ENCODE measurements around the gene ITGA6.

ITGA6 gene

DNA sequence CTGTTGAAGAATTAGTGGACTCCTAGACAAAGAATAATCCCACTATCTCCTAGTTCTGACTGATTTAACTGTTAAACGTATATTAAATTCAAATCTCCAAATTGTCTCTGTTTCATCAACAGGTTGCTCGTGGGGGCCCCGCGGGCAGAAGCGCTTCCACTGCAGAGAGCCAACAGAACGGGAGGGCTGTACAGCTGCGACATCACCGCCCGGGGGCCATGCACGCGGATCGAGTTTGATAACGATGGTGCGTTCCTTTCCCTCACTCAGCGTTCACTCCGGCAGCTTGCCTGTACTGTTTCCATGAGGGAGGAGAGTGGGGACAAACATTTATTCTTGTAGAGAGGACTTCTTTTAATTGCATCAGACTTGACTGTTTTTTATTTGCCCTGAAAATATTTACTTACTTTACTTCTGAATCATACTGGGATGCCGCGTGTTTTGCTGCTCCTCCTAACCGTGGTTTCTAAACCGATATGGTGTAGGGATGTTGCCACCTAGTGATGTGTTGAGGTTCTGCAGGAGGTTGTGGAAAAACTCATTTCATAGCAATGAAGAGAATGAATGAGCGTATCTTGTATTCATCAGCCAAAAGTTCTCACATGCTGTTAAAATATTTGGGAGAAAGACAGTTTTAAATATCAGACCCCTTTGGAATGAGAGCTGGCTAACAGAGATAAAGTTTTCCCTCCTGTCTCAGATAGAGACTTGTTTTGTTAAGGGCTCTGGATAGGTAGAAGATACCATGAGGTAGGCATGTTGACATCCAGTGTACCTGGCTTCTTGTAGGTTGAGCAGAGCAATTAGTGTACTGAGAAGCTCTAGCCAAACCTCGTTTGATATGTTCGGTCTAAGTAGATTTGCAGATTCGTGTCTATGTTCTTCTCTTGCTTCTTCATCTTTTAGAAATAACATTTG, 38.3 kb downstream of the ITGA6 start:
- peak; percentile 65 for DNase-seq (ENCODE audit: low read depth)

DNA sequence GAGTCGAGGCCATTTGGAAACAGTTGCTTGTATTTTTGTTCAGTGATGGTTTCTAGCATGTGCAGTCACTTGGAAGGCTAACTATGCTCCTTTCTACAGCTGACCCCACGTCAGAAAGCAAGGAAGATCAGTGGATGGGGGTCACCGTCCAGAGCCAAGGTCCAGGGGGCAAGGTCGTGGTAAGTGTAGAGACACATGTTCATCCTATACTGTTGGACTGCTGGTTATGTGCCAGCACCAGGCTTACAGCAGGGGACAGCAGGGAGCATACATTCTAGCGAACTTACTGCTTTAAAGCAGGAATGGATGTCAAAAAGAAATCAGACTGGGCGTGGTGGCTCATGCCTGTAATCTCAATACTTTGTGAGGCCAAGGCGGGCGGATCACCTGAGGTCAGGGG, 40.0 kb downstream of the ITGA6 start:
- no peak for DNase-seq (ENCODE audit: low read depth)

DNA sequence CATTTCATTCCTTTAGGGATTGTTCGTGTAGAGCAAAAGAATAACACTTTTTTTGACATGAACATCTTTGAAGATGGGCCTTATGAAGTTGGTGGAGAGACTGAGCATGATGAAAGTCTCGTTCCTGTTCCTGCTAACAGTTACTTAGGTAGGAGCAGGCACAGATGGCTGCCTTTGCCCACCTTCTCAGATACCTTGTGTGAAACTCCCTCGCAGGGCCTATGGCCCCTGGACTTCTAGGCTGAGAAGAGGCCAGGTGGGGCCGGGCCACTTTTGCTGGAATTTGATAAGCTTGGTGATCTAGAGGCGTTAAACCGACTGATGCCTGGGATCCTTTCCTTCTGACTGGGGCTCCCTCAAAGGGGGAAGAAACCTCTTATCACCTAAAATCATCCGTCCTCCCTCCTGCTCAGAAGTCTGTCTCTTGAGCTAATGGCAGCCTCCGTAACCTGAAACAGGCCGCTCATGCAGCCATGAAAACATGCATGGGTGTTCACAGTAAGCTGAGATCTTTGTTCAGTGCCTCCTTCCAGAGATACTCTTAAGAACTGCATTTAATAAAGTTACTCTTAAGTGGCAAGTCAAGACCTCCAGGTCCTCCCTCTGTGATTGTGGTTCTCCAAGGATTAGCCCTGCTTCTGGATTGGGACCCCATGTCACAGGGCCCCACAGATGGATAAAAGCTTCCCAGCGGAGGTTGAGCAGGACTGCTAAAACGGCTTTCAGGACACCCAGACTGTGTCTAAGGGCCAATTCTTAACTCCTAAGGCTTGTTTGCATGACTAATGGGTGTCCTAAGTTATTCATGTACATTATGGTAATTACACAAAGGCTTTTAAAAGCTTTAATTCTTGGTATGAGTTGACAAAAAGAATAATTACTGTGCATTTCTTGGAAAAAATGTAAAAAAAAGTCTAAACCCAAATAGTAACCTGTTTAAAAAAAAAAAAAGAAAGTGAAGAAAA, 43.9 kb downstream of the ITGA6 start:
- no peak for DNase-seq (ENCODE audit: low read depth)

DNA sequence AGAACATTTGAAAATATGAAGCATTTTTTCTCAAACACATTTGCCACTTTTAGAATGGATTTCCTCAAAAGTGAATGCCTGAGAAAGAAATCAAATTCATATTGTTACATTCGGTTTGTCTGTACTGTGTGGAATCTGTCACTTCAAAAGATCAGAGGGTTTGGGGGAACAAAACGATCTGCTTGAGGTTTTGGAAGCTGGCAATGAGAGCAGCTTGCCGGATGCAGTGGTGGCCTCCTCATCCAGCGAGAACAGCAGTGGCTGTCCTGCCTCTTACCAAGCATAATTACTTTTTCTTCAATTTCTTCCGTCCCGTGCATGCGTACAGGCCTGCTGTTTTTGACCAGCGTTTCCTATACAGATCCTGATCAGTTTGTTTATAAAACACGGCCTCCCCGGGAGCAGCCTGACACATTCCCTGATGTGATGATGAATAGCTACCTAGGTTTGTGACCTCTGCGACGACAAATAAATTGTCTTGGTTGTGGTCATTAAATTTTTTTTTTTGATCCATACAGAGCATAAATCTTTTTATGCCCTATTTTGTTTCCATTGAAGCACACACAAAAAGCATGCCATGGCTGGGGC, 45.2 kb downstream of the ITGA6 start:
- DNase-seq (ENCODE audit: low read depth): no peak

DNA sequence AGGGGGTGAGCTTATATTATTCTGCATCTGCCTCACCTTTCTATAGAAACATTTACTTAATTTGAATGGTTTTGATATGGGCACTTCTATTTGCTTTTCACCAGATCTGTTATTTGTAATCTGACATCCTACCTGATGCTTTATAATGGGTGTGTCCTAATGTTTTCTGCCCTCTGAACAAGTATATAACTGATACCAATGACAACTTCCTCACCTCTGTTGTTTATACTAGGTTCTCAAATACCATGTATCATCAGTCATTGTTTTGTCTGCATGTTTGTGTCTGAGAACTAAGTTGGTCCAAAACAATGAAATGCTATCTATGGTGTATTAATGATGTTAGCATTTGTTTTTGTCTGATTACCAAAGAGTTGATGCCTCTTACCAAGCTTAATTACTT, 45.8 kb downstream of the ITGA6 start:
- DNase-seq (ENCODE audit: low read depth): no peak

DNA sequence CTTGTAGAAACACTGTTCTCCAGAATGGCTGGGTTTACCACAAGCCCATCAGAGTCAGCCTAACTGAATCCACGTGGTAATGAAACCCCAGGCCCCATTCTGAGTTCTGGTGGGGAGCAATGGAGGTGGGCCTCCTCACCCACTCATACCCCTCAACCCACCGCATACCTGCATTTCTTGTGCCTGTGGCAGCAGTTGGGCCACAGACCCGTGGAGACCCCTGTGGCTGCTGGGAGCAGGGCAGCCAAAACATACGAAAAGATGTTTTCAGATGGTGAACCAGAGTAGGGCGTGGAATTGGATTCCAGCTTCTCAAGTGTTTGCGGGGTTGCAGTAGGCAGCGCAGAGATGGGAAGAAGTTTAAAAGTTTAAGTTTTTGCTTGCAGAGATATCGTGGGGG, 51.0 kb downstream of the ITGA6 start:
- no peak for DNase-seq (ENCODE audit: low read depth)

DNA sequence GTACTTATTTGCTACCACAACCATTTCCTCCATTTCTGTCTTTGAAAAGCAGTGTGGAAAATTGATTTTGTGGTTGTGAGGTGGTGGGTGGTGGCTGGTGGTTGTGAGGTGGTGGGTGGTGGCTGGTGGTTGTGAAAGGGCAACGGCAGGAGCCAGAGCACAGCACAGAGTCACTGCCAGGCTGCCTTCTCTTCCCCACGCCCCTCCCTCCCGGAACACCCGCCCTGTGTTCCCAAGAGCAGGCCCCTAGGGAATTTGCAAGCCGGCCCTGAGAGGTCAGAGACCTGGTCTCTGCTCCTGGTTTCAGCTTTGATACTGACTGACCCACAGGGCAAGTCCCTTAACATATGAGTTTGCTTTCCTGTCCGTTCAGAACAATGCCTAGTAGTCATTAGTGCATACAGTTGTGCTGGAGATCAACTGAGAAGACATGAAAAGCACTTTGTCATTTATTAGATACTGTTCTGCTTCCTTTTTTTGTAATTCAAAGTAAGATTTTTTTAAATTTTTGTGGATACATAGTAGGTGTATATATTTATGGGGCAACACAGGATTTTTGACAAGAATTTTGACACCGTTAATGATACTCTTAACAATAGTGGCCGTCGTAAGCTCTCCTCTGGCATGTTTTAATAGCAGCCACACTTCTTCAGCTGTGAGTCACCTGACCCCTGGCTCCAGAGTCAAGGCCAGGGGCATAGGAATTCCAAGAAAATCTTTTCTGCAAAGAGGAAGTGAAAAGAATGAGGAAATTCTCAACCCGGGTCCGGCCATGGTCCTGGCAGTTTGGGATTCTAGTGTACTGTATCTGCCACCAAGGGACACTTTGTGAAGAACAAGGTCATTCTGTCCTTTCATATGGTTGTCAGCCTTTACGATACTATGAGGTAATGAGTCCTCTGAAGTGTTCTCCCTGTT, 53.2 kb downstream of the ITGA6 start:
- no peak for DNase-seq (ENCODE audit: low read depth)

DNA sequence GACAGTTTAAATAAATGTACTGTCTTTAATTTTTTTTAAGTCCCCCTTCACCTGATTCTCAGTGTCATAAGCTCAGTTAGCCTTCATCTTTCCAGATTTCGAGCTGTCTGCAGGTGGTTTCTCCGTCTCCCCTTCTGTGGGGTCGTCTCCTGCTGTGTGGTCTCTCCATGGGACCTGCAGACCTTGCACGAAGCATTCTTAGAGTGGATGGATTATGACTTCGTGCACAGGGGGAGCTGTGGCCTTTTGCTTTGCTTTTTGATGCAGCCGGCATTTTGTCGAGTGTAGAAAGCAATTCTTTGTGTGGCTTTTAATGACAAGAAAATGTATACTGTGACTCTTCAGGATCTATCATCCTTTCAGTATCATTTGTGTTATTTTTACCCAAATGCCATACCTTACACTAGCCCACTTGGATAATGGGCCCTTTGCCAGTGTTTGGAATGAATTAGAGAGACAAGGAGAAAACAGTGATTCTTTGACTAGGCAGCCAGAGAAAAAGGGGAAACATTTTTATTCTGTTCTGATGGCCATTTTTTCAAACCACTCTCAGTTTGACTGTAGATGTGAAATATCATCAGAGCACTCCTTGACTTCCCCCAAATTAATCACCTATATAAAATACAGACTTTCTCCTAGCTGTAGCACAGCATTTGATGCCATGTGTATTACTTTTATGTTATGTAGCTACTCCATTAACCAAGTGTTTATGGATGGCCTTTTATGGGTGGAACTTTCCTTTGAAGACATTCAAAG, 54.3 kb downstream of the ITGA6 start:
- DNase-seq (ENCODE audit: low read depth): no peak

DNA sequence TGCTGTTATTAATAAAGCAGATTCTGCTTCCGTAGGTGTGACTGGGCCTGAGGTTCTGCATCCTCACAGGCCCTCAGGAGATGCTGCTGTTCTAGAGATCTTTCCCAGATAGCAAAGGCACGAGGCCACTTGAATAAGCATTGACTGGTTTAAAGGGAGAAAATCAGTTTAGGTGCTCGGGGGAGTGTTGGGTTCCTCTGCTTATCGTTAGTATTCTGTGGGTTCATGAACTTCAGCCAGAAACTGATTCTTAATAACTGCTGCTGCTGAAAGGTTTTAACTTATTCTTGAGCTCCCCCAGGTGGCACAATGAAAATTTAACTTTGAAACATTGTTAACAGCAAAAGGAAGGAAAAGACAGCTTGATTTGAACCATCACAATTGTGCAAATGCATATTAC, 56.9 kb downstream of the ITGA6 start:
- DNase-seq (ENCODE audit: low read depth): no peak

DNA sequence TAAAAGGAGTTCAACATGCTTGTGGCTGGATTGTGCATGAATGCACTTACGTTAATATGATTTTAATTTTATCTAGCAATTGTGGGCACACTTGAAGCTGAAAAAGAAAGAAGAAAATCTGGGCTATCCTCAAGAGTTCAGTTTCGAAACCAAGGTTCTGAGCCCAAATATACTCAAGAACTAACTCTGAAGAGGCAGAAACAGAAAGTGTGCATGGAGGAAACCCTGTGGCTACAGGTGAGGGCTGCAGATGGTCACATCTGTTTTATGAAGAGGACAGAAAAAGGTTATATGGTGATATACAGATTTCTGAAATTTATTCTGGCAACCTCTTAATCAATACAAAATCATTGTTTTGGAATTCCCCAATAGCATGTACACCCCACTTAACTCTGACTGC, 57.3 kb downstream of the ITGA6 start:
- DNase-seq (ENCODE audit: low read depth): no peak

DNA sequence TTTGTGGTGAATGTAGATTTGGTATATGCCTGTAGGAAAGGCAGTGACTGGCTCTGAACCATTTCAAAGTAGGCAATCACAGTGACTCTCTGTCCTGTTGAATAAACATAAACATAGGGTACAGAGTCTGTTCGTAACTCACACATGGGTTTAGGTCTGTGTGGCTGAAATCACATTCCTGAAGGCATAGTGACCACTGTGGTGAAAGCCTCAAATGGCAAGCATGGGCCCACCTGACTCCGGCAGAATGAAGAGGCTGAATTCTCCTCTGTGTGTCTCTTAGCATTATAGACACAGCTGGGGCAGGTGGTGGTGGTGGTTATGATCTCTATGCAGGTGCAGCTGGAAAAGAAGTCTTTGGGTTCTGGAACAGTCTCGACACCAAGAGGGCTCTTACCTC, 61.2 kb downstream of the ITGA6 start:
- DNase-seq (ENCODE audit: low read depth): no peak

DNA sequence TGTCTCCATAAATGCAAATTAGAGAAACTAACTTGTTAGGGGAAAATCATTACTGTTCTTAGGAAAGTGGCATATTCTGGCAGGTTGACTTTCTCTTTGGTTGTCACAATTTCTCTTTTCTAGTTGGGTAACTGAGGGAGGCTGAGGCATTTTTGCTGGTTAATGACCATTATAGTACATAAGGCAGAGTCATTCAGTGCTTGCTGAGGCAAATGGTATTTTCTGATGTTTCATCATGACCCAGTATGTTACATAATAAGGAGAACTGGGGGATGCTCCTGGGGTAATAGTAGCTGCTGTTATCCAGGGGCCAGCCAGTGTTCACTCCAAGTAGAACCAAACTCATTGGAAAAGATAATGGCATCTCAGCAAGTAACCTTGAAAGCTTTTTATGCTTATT, 62.3 kb downstream of the ITGA6 start:
- DNase-seq (ENCODE audit: low read depth): no peak

DNA sequence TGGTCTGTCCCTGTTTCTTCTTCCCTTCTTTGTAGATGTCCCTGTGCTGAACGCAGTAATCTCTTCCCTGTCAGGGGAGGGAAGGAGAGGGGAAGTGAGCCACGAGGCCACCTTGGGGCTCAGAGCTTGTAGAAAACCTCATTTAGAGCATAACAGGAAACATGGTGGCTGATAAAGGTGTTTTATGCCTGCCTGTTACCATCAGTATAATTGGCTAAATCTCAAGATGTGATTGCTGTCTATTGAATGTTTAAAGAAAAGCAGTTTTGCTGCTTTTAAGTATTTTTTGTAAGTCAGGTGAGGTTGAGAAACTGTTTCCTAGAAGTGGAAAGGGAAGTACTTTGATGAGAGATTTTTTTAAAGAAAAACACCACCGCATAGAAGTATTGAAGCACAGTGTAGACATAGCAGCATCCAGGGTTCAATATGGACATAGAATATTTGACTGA, 68.8 kb downstream of the ITGA6 start:
- peak; percentile 16 for DNase-seq (ENCODE audit: low read depth)

DNA sequence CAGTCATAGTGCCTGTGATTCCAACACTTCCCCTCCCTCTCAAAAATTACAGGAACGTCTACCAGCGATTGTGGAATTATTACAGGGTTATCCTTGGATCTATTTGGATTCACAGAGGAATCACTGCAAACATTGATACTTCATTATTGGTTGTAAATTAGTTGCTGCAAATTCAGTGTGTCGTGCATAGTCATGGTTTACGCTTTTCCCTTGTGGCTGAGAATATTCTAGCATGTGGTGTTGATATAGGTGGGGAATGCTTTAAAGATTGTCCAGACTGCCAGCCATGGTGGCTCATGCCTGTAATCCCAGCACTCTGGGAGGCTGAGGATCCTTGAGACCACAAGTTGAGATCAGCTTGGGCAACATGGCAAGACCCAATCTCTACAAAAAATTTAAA, 79.8 kb downstream of the ITGA6 start:
- no peak for DNase-seq (ENCODE audit: low read depth)

DNA sequence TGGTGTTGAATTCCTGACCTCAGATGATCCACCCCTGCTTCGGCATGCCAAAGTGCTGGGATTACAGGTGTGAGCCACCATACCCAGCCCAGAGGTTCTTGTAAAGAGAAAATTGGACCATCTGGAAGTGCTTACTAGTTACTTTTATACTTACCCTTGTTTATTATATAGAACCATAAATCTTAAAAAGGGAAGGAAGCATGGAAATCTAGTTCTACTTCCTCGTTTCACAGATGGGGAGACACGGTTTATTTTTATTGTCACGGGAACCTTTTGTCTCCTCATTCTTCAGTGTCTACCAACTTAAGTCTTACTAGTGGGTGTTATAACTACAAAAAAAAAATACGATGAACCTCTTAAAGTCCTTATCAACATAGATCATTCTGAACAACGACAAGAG, 82.7 kb downstream of the ITGA6 start:
- no peak for DNase-seq (ENCODE audit: low read depth)

DNA sequence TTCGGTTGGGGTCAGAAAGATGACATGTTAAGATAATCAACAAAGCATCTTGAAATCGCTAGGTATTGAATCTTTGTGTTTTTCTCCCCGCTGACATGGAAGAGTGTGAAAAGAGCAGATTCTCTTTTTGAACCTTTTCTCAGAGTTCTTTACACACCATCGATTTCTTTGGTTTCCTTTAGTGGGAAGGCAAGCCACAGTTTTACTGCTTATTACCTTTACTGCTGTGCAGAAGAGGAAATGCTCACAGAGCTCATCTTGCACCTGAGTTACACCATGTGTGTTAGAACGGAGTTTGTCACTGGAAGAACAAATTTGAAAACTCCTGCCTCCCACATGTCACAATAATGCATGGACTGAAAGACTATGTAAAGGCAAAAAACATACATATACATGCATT, 83.2 kb downstream of the ITGA6 start:
- no peak for DNase-seq (ENCODE audit: low read depth)

DNA sequence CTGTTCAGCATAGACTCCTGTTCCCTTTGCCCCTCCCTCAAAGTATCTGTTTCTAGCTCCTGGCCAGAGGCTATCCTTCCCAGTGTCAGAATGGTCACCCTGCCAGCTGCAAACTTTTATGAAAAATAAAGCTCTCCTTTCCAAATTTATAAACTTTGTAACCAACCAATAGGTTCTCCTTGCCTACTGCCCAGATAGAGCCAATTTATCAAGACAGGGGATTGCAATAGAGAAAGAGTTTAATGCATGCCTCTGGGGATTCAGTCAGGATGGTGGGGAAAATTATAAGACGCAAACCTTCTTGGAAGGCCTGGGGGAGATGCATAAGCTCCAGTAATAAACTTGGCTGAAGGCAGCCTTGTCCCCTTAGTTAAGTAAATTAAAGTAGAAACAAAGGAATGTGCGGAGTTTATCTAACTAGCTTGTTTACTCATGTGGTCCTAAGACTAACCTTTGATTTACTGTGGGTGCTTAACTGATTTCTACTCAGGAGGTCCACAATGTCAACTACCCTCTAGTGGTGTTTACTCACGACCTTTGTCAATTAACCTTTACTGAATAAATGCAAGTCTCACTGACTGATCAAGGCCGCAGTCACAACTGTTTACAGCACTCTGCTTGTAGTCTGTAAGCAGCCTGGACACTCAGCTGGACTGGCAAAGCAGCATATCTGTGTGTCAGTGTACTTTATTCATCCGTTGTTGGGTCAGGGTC, 85.6 kb downstream of the ITGA6 start:
- no peak for DNase-seq (ENCODE audit: low read depth)

DNA sequence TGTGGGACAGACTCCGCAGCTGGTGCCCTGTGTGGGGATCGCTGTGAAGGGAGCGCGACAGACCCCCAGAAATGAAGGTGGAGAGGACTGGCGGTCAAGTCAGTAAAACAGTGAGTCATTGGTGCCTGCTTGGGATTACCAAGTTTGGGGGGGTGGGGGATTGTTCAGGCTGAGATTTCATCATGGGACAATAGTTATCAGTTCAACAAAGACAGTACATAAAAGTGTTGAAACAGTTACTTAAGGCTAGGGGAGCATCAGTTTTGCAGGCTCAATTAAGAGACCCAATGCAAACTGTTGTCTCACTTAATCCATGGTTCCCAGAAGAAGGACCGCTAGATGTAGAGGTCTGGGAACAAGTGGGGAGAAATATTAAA, 86.1 kb downstream of the ITGA6 start:
- no peak for DNase-seq (ENCODE audit: low read depth)

DNA sequence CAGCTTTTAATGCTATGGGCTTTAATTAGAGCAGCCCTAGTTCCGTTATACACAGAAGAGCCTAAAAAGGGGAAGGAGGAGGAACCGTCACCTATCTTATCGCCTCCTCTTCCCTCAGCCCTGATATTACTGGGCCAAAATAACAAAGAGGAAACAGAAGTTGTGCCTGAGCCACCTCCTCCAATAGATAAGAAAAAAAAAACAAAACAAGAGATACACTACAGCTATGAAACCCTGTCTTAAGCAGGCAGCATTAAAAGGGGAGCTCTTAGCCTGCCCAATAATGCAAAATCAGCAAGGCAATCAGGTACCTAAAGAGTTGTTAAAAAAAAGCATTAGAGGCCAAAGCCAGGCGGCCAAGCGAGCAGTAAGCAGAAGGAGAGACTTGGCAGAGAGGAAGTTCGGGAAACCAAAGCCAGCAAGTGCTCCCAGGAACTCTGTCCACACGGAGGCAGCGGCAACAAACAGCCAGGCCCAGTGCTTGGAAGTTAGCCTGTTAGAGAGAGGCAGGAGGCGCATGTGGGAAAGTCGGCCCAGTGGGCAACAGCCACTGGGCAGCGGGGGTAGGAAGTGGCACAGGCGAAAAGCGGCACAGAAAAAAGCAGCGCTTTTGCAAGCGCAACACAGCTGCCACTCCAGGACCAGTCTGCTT, 86.7 kb downstream of the ITGA6 start:
- DNase-seq (ENCODE audit: low read depth): no peak

Measured in T follicular helper cell (primary cell).